Uterus (tissue), 2 donors: ENCODE measurements around the gene S100A7A.

Experiments
- POLR2A ChIP-seq, 2 donors: fragments of 450-650 bp; IDR thresholded peaks; one replicate each; pipeline ENCODE4 v1.6.1; 2016; ENCODE audit warnings: antibody characterized with exemption in 2 of 2, mild to moderate bottlenecking in 1 of 2, moderate library complexity in 1 of 2
- TF ChIP-seq, protein P1 (sequence below), 4 experiments: fragments of 200-600 bp in 2 of 4; fragments of 450-650 bp in 2 of 4; sonication (generic) in 2 of 4; IDR thresholded peaks; one replicate each; pipeline ENCODE4 v1.5.1; 2016 to 2019; ENCODE audit warnings: antibody characterized with exemption in 4 of 4, mild to moderate bottlenecking in 2 of 4, moderate library complexity in 1 of 4

DNA sequence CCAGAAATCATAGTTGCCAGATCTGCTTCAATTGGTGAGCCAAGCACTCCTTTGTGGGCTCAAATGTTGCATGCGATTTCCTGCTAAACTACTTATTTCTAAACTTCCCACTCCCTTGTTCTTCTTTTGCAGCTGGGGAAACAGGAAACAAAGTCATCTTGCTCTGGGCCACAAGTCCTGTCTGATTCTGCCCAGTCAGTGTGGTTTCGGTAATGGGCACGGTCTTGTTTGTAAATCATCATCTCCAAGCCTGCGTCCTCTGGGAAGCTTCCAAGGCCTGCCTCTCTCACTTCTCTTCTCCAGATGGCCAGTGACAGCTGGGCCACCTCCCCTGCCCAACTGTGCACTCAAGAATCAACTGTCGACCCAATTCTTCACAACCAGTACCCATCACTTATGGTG lies 29.8 kb upstream of the S100A7A start:
- no peak for TF ChIP-seq POLR2A (IDR thresholded peaks at IDR 0.05)
- TF ChIP-seq, protein P1, sequence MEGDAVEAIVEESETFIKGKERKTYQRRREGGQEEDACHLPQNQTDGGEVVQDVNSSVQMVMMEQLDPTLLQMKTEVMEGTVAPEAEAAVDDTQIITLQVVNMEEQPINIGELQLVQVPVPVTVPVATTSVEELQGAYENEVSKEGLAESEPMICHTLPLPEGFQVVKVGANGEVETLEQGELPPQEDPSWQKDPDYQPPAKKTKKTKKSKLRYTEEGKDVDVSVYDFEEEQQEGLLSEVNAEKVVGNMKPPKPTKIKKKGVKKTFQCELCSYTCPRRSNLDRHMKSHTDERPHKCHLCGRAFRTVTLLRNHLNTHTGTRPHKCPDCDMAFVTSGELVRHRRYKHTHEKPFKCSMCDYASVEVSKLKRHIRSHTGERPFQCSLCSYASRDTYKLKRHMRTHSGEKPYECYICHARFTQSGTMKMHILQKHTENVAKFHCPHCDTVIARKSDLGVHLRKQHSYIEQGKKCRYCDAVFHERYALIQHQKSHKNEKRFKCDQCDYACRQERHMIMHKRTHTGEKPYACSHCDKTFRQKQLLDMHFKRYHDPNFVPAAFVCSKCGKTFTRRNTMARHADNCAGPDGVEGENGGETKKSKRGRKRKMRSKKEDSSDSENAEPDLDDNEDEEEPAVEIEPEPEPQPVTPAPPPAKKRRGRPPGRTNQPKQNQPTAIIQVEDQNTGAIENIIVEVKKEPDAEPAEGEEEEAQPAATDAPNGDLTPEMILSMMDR (IDR thresholded peaks at IDR 0.05), result no peak
